SK-N-MC (cell line): Measurements from ENCODE around the gene C17orf107.

Source experiments
- EZH2 ChIP-seq: fragments of 200-600 bp; sonication (generic); IDR thresholded peaks from one replicate; pipeline ENCODE4 v1.6.1; 2017; ENCODE audit warnings: antibody characterized with exemption
- POLR2AphosphoS5 ChIP-seq: IDR thresholded peaks from 2 replicates; pipeline ENCODE4 v1.6.1; 2012; ENCODE audit warnings: mild to moderate bottlenecking, low read depth, low read length, borderline replicate concordance

DNA sequence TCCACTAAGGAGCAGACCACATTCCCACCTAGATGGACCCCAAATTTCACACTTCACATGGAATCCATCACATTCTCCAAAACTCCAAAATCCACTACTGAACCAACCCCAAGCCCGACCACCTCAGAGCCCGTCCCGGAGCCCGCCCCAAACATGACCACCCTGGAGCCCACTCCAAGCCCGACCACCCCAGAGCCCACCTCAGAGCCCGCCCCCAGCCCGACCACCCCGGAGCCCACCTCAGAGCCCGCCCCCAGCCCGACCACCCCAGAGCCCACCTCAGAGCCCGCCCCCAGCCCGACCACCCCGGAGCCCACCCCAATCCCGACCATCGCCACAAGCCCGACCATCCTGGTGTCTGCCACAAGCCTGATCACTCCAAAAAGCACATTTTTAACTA is 34.3 kb downstream of the C17orf107 start:
- no peak for TF ChIP-seq POLR2AphosphoS5
- no peak for TF ChIP-seq EZH2
